GM19240 (cell line): Measurements from ENCODE around the gene TRAPPC5.

ENCODE experiments used
- DNase-seq: peaks from one replicate; pipeline ENCODE4 v3.0.0; 2011; ENCODE audit warnings: low spot score; ENCODE audit not compliant: insufficient read length

Gene TRAPPC5

DNA sequence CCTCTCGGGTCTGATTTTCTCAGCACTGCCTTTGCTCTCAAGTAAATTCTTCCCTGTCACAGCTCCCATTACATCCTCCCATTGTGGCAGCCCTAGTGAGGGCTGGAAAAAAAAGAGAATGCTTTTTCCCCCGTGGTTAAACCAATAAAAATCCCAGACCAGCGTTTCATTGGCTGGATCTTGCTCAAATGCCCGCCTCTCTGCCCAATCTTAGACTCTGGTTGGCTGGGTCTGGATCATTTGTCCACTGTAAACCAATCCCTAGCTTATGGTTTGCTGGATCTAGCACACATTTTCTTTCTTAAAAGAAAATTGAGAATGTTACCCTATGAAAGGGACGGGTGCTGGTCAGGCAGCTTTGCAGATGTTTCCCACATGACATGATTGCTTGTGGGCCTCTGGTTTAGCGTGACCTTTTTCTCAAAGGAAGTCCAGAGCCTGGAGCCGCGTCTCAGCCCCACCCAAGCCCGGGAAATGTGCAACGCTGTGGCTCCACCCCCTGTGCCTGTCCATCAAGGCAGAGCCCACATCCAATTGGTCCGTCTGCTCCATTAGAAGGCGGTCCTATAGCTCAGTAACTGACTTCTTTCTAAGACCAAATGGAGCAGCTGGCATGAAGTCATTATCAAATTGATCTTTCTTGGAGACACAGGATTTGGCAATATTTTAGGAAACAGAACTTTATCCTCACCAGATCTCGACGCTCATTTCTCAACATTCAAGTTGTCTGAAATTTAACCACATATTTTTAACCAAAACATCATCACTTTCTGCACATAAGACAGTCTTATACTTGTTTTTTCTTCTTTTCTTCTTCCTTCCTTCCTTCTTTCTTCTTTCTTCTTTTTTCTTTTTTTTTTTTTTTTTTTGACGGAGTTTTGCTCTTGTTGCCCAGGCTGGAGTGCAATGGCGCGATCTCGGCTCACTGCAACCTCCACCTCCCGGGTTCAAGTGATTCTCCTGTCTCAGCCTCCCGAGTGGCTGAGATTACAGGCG is 6.3 kb upstream of the TRAPPC5 start:
- no peak for DNase-seq

DNA sequence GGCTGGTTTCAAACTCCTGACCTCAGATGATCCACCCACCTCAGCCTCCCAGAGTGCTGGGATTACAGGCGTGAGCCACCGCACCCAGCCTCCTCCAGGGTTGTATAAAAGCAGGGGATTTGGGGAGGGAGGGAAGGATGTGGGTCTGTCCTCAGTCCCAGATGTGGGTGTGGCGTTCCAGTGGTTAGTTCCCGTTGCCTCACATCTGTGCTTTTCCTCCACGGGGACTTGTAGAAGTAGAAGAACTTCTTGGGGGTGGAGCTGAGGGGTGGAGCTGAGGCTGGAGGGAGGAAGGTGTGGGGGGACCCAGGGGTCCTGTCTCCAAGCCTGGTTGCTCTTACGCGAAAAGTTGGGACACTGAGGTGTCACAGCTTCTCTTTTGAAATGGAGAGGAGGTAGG is 4.3 kb upstream of the TRAPPC5 start:
- DNase-seq, result no peak

GRCh38 chr19:7676854-7677253 is 3.8 kb upstream of the TRAPPC5 start, which contains the start of gene MCEMP1:
TSS of gene MCEMP1 (plus strand) at chr19:7677090. CDS start at chr19:7677121, 31 bp downstream.
- DNase-seq, result no peak

DNA sequence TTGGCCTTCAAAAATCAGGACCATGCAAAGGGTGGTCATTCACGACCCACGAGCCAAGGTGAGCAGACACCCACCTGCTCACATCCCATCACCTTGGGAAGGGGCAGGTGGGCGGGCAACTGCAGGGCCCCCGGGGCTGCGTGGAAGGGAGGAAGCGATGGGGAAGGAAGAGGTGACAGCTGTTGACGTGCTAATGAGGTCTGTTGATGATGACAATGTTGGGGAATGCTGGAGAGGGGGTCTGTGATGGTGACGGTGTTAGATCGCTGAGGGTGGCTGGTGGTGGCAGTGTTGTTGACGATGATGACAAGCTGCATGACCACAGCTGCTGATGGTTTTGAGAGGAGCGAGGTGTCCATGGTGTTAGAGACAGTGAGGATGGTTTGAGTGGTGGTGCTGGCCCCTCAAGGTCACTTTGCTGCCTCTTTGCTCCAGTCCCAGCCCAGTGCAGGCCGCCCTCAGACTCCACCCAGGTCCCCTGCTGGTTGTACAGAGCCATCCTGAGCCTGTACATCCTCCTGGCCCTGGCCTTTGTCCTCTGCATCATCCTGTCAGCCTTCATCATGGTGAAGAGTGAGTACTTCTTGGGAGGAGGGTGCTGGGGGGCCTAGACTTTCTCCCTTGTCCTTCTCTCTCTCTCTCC is 2.8 kb upstream of the TRAPPC5 start:
- DNase-seq, result no peak

DNA sequence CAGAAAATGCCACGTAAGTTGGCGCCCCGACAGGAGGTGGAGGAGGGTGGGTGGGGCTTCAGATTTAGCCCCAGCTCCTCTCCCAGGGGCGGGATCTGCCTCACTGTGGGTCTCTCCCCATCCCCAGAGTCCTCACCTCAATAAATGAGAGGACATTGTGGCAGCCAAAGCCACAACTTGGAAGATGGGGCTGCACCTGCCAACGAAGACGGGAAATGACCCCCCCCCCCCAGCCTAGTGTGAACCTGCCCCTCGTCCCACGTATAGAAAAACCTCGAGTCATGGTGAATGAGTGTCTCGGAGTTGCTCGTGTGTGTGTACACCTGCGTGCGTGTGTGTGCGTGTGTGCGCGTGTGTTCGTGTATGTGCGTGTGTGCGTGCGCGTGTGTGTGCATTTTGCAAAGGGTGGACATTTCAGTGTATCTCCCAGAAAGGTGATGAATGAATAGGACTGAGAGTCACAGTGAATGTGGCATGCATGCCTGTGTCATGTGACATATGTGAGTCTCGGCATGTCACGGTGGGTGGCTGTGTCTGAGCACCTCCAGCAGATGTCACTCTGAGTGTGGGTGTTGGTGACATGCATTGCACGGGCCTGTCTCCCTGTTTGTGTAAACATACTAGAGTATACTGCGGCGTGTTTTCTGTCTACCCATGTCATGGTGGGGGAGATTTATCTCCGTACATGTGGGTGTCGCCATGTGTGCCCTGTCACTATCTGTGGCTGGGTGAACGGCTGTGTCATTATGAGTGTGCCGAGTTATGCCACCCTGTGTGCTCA is 1.5 kb upstream of the TRAPPC5 start:
- DNase-seq, result peak; percentile 70

GRCh38 chr19:7679771-7680605 is 645 bp upstream of the TRAPPC5 start:
- no peak for DNase-seq

DNA sequence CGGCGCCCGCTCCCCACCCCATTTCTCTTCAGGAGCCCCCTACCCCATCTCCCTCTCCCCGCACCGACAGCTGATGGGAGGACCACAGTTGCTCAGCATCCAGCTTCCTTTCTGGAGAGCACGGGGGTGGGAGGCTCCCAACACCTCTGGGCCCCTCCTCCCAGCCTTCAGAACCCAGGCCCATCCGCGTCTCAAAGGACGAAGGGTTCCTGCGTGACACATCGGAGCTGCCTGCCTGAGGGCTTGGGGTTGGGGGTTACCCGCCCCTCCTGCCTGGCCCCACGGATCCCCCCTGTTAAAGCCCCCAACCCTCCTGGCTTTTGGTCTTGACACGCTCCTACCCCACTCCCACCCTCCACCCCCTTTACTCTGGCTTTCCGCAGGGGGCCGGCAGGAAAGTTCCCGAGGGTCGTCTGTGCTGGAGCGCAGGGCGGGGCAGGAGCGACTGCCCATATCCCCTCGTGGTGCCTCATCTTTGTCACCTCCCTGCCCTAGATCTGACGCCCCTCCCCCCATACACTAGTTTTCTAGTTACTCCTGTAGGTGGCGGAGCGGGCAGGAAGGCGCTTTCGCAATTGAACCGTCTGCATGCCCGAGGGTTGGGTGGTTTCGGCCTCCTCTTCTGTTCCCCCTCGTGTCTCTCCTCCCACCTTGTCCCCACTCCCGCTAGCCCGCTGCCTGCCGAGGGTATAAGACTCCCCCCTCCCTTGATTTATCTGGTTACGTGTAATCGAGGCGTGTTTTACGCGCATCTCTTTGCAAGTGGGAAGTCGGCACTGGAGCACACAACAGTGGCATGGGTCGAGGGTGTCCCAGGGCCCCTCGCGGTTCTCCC is 924 bp downstream of the TRAPPC5 start:
- DNase-seq, result peak; percentile 89

DNA sequence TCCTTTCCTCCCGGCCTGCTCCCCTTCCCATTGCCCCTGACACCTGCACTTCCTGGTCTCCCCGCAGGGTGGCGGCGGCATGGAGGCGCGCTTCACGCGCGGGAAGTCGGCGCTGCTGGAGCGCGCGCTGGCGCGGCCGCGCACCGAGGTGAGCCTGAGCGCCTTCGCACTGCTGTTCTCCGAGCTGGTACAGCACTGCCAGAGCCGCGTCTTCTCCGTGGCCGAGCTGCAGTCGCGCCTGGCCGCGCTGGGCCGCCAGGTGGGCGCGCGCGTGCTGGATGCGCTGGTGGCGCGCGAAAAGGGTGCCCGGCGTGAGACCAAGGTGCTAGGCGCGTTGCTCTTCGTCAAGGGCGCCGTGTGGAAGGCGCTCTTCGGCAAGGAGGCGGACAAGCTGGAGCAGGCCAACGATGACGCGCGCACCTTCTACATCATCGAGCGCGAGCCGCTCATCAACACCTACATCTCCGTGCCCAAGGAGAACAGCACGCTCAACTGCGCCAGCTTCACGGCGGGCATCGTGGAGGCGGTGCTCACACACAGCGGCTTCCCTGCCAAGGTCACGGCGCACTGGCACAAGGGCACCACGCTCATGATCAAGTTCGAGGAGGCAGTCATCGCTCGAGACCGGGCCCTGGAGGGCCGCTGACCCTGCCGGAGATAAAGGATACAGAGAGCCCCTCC is 1.7 kb downstream of the TRAPPC5 start:
- DNase-seq, result no peak

GRCh38 chr19:7685546-7686445 is 5.2 kb downstream of the TRAPPC5 start:
- no peak for DNase-seq

- no peak for DNase-seq
These were observed 6.5 kb downstream of the TRAPPC5 start for GRCh38 chr19:7687177-7687576.

- no peak for DNase-seq
These were observed 8.5 kb downstream of the TRAPPC5 start for GRCh38 chr19:7689165-7689564.

- no peak for DNase-seq
These were observed 10.2 kb downstream of the TRAPPC5 start for GRCh38 chr19:7690779-7691258.

GRCh38 chr19:7691497-7691896 is 10.9 kb downstream of the TRAPPC5 start:
- DNase-seq, result no peak

DNA sequence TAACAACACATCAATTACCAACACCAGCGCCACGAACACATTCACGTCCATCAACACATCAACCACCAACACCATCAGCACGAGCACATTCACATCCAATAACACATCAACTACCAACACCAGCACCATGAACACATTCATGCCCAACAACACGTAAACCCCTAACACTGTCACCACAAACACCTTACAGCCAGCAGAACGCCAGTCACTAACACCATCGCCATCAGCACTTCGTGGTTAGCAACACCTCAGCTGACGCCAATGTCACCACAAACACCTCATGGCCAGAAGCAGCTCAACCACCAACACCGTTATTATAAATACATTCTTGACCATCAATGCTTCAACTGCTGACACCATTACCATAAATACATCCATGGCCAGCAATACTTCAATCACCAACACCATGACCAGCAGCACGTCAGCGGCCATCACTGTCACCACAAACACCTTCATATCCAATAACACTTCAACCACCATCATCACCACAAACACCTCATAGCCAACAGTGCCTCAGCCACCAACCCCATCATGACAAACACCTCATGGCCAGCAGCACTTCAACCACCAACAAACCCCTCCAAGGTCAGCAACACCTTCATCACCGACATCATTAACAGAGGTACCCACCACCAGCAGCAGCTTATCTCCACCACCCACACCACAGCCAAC is 11.9 kb downstream of the TRAPPC5 start:
- no peak for DNase-seq

DNA sequence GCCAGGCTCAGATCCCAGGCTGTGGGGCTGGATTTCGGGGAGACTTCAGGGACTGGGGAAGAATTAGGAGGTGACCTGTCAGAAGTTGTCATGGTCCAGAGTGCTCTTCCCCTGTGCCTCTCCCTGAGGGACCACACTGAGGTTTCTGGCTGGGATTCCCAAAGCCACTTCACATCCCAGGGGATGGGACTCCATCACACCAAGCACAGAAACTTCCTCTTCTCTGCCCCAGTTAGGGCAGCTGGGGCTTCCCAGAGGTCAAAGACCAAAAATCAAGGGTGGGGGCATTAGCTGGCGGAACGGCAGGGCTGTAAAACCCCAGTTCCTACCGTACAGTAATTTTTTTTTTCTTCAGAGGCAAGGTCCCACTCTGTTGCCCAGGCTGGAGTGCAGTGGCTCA is 13.9 kb downstream of the TRAPPC5 start:
- no peak for DNase-seq

GRCh38 chr19:7697721-7698287 is 17.2 kb downstream of the TRAPPC5 start:
- DNase-seq, result no peak

- no peak for DNase-seq
These were observed 17.9 kb downstream of the TRAPPC5 start for GRCh38 chr19:7698583-7698982.
